ENCODE measurements around the gene FAM209B.

Gene FAM209B

DNA sequence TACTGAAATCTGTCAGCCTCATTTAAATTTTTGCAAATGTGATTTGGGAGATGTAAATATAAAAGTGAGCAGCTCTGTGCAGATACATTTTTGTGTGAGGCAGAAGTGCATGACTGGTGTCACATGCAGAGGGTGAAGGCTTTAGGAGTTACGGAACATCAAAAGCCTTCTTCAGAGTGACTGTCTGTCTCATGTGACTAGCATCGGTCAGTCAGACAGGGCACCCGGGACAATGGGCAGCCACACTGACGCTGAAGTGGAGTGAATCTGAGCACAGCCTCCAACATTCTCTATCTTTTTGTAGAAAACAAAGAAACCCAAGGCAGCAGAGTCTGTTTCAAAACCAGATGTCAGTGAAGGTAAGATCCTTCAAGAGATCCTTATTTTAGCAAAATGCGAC is 16.4 kb upstream of the FAM209B start:
- TF ChIP-seq CTCF (IDR thresholded peaks at IDR 0.05; ENCODE audit: insufficient read depth, low read length, poor library complexity, severe bottlenecking) (no peak), EZH2phosphoT487 (conservative IDR thresholded peaks at IDR 0.05; ENCODE audit: low read length) (no peak)
- Histone ChIP-seq H3K79me2 (ENCODE audit: insufficient read depth, low read length) (no peaks in the 10 kb centered on the region), H3K4me2 (ENCODE audit: low read depth, low read length, poor library complexity, severe bottlenecking) (no peak overlapping the region), H3K4me3 (ENCODE audit: insufficient read depth, low read length, poor library complexity, severe bottlenecking) (no peak overlapping the region), H3K9me3 (ENCODE audit: insufficient read depth, low read length) (peaks cover 5% of the 10 kb centered on the region), H3K27ac (ENCODE audit: low read depth, low read length) (no peak overlapping the region), H2AFZ (ENCODE audit: low read depth, low read length, severe bottlenecking) (no peak overlapping the region), H3K36me3 (ENCODE audit: low read length) (peaks cover 20% of the 10 kb centered on the region), H4K20me1 (ENCODE audit: low read depth, low read length) (no peaks in the 10 kb centered on the region), H3F3A (ENCODE audit: insufficient read depth) (no peaks in the 10 kb centered on the region), H3K27me3 (ENCODE audit: low read length) (no peaks in the 10 kb centered on the region), H3K9me2 (replicated peaks; ENCODE audit: insufficient read depth, low read length) (no peaks in the 10 kb centered on the region), H3K9ac (ENCODE audit: low read length) (no peak overlapping the region)

DNA sequence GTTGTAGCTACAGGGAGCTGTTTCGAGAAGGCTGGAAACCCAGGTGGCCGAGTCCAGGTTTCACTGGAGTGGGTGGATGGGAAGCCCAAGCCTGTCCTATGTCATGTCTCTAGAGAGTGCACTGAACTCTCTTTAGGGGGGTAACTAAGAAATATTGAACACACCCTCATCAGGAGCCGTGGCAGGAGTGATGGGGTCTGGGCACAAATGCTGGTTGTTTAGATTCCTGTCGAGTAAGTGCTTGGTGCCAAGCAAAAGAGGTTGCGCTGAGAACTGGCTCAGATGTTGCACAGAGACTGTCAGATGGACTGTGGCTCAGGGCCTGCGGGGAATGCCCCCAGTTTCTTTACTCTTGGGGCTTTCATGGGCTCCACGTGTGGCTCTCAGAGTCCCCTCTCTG is 15.8 kb upstream of the FAM209B start:
- Histone ChIP-seq H3K27me3 (ENCODE audit: low read length) (no peaks in the 10 kb centered on the region), H3K4me2 (ENCODE audit: low read depth, low read length, poor library complexity, severe bottlenecking) (no peak overlapping the region), H3K9ac (ENCODE audit: low read length) (no peak overlapping the region), H3K27ac (ENCODE audit: low read depth, low read length) (no peak overlapping the region), H2AFZ (ENCODE audit: low read depth, low read length, severe bottlenecking) (no peak overlapping the region), H3K9me2 (replicated peaks; ENCODE audit: insufficient read depth, low read length) (no peaks in the 10 kb centered on the region), H3K36me3 (ENCODE audit: low read length) (peaks cover 20% of the 10 kb centered on the region), H3K79me2 (ENCODE audit: insufficient read depth, low read length) (no peaks in the 10 kb centered on the region), H4K20me1 (ENCODE audit: low read depth, low read length) (no peaks in the 10 kb centered on the region), H3K4me3 (ENCODE audit: insufficient read depth, low read length, poor library complexity, severe bottlenecking) (no peak overlapping the region), H3K9me3 (ENCODE audit: insufficient read depth, low read length) (peaks cover 5% of the 10 kb centered on the region), H3F3A (ENCODE audit: insufficient read depth) (no peaks in the 10 kb centered on the region)
- TF ChIP-seq EZH2phosphoT487 (conservative IDR thresholded peaks at IDR 0.05; ENCODE audit: low read length), result no peak
- TF ChIP-seq CTCF (IDR thresholded peaks at IDR 0.05; ENCODE audit: insufficient read depth, low read length, poor library complexity, severe bottlenecking), result no peak

DNA sequence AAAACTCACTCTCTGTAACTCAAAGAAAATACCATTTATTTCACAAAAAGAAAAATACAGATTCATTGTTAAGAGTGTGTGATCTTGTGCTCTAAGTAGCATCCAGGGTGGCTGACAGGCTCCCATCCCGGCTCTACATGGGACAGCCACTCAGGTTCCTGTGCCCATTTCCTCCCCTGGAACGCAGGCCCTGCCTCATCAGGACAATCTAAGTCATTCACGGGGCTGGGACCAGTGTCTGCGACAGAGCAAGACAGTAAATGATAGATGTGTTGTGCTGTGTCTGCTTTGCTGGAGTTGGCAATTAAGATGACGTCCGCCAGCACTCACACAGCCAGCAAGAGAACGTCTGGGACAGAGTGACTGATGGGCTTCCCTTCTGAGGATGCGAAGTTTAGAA is 15.4 kb upstream of the FAM209B start:
- H3K9ac ChIP-seq (ENCODE audit: low read length), result no peak overlapping the region
- H3K4me2 ChIP-seq (ENCODE audit: low read depth, low read length, poor library complexity, severe bottlenecking), result no peak overlapping the region
- no peaks in the 10 kb centered on the region for H3F3A ChIP-seq (ENCODE audit: insufficient read depth)
- H3K36me3 ChIP-seq (ENCODE audit: low read length), result peaks cover 20% of the 10 kb centered on the region
- H3K9me2 ChIP-seq (replicated peaks; ENCODE audit: insufficient read depth, low read length), result no peaks in the 10 kb centered on the region
- no peak overlapping the region for H3K4me3 ChIP-seq (ENCODE audit: insufficient read depth, low read length, poor library complexity, severe bottlenecking)
- no peaks in the 10 kb centered on the region for H3K27me3 ChIP-seq (ENCODE audit: low read length)
- no peak for TF ChIP-seq EZH2phosphoT487 (conservative IDR thresholded peaks at IDR 0.05; ENCODE audit: low read length)
- TF ChIP-seq CTCF (IDR thresholded peaks at IDR 0.05; ENCODE audit: insufficient read depth, low read length, poor library complexity, severe bottlenecking), result no peak
- no peak overlapping the region for H3K27ac ChIP-seq (ENCODE audit: low read depth, low read length)
- H3K9me3 ChIP-seq (ENCODE audit: insufficient read depth, low read length), result peaks cover 5% of the 10 kb centered on the region
- H2AFZ ChIP-seq (ENCODE audit: low read depth, low read length, severe bottlenecking), result no peak overlapping the region
- no peaks in the 10 kb centered on the region for H4K20me1 ChIP-seq (ENCODE audit: low read depth, low read length)
- no peaks in the 10 kb centered on the region for H3K79me2 ChIP-seq (ENCODE audit: insufficient read depth, low read length)

Data from SU-DHL-6 (cell line).